ENCODE results near the gene MAGI1. TPM values are rescaled to one million over a fixed set of nuclear protein-coding genes. Genes with fewer than 3 reads are reported as not detected.

Gene MAGI1
- polyA plus RNA-seq, 1 of the 3 experiments (the other 2 are of a cell fraction), result 10.3 TPM

- DNase-seq, result no peak
- ChIA-PET POLR2A (no interaction called here), CTCF (interaction anchor here (0.9 kb wide), 1 partner anchor 207 kb away, joined by 3 read pairs; no protein-coding TSS in a partner anchor)
- no peaks in the 10 kb centered on the region for H4K20me1 ChIP-seq (ENCODE audit: insufficient read depth)
- no peak overlapping the region for H2AFZ ChIP-seq (ENCODE audit: low read depth)
- H3K9me3 ChIP-seq, result no peaks in the 10 kb centered on the region
- no peaks in the 10 kb centered on the region for H3K36me3 ChIP-seq (replicated peaks in 1 of 2; ENCODE audit: control insufficient read depth in 1 of 2, insufficient read depth in 2 of 2, low read length in 1 of 2)
- 0 out of 2 replicates have a peak, but pooled peaks cover 3% of the 10 kb centered on the region for H3K9me2 ChIP-seq
- H3K4me2 ChIP-seq, result no peak overlapping the region
- H3K4me1 ChIP-seq (ENCODE audit: control insufficient read depth in 1 of 2, insufficient read depth in 2 of 2, low read depth in 1 of 2, low read length in 1 of 2), result no peaks in the 10 kb centered on the region
- H3K27ac ChIP-seq (ENCODE audit: low read depth in 2 of 2, low read length in 1 of 2), result no peak overlapping the region
- peaks cover 4% of the 10 kb centered on the region for H3F3A ChIP-seq (replicated peaks; ENCODE audit: insufficient read depth)
- no peak for TF ChIP-seq MEF2A (IDR thresholded peaks at IDR 0.05; ENCODE audit: borderline replicate concordance, low read depth)
- no peak for TF ChIP-seq USF2 (IDR thresholded peaks at IDR 0.05; ENCODE audit: borderline replicate concordance, low read depth, low read length)
- TF ChIP-seq EP300 (IDR thresholded peaks at IDR 0.05; ENCODE audit: borderline replicate concordance in 1 of 2, low read depth in 1 of 2, low read length in 1 of 2), result no peak
- no peak overlapping the region for H3K9ac ChIP-seq
- H3K27me3 ChIP-seq (ENCODE audit: insufficient read depth), result no peaks in the 10 kb centered on the region
- no peak overlapping the region for H3K4me3 ChIP-seq (ENCODE audit: low read depth in 2 of 2, low read length in 1 of 2)
- WGBS (ENCODE audit: low lambda C conversion rate), result 97% methylated on average over 5 of the region's 5 CpGs
- H3K79me2 ChIP-seq (ENCODE audit: insufficient read depth), result no peaks in the 10 kb centered on the region
Measured at GRCh38 chr3:65466300-65466988, 572.3 kb downstream of the MAGI1 start.

GRCh38 chr3:65449841-65450428 lies 588.8 kb downstream of the MAGI1 start:
- Histone ChIP-seq H3K9me2 (no peaks in the 10 kb centered on the region), H3F3A (replicated peaks; ENCODE audit: insufficient read depth) (peaks cover 3% of the 10 kb centered on the region), H3K27me3 (ENCODE audit: insufficient read depth) (no peaks in the 10 kb centered on the region), H3K9ac (no peak overlapping the region), H3K4me1 (ENCODE audit: control insufficient read depth in 1 of 2, insufficient read depth in 2 of 2, low read depth in 1 of 2, low read length in 1 of 2) (no peaks in the 10 kb centered on the region), H3K36me3 (replicated peaks in 1 of 2; ENCODE audit: control insufficient read depth in 1 of 2, insufficient read depth in 2 of 2, low read length in 1 of 2) (peaks cover 4 to 5% of the 10 kb centered on the region in 2 experiments), H3K4me2 (no peak overlapping the region), H3K79me2 (ENCODE audit: insufficient read depth) (no peaks in the 10 kb centered on the region), H4K20me1 (ENCODE audit: insufficient read depth) (no peaks in the 10 kb centered on the region), H3K9me3 (no peaks in the 10 kb centered on the region), H2AFZ (ENCODE audit: low read depth) (no peak overlapping the region), H3K27ac (ENCODE audit: low read depth in 2 of 2, low read length in 1 of 2) (no peak overlapping the region), H3K4me3 (ENCODE audit: low read depth in 2 of 2, low read length in 1 of 2) (no peak overlapping the region)
- DNase-seq, result no peak
- 86% methylated on average over 6 of the region's 6 CpGs for WGBS (ENCODE audit: low lambda C conversion rate)
- TF ChIP-seq SMC3 (IDR thresholded peaks at IDR 0.05; ENCODE audit: low read depth, low read length), result no peak
- TF ChIP-seq ZBTB33 (IDR thresholded peaks at IDR 0.05; ENCODE audit: borderline replicate concordance, low read depth), result no peak
- no peak for TF ChIP-seq EZH2phosphoT487 (IDR thresholded peaks at IDR 0.05; ENCODE audit: borderline replicate concordance, low read depth)
- no peak for TF ChIP-seq TAF1 (IDR thresholded peaks at IDR 0.05; ENCODE audit: borderline replicate concordance, low read depth, low read length)
- no peak for TF ChIP-seq NFIC (IDR thresholded peaks at IDR 0.05; ENCODE audit: borderline replicate concordance)
- TF ChIP-seq FOSL2 (IDR thresholded peaks at IDR 0.05; ENCODE audit: borderline replicate concordance, low read depth), result no peak
- TF ChIP-seq USF1 (IDR thresholded peaks at IDR 0.05; ENCODE audit: borderline replicate concordance, low read depth), result no peak
- no peak for TF ChIP-seq REST (IDR thresholded peaks at IDR 0.05; ENCODE audit: low read depth, low read length)
- TF ChIP-seq MEF2A (IDR thresholded peaks at IDR 0.05; ENCODE audit: borderline replicate concordance, low read depth), result no peak
- ChIA-PET POLR2A (no interaction called here), CTCF (interaction anchor here (1.7 kb wide), 1 partner anchor 10 kb away, joined by 6 read pairs; no protein-coding TSS in a partner anchor)

All from SK-N-SH (cell line).